Dedifferentiated amniotic fluid mesenchymal stem cell (primary cell): ENCODE results near the gene CDK14.
A peak's percentile ranks its signal among the peaks of the same experiment; 100 is the strongest.

Experiments
- DNase-seq: peaks from one replicate; pipeline ENCODE4 v3.0.0-alpha.2; 2016; ENCODE audit errors: extremely low spot score

Gene CDK14

DNA sequence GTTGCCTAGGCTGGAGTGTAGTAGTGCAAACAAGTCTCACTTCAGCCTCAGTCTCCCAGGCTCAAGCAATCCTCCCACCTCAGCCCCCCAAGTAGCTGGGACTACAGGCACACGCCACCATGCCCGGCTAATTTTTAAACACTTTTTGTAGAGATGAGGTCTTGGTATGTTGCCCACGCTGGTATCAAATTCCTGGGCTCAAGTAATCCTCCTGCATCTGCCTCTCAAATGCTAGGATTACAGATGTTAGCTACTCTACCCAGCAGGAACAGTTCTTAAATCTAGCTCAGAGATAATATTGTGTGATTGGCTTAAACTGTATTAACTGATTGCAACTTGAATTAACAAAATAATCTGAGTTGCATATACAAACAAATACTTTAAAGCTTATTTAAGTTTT lies 82.9 kb downstream of the CDK14 start:
- no peak for DNase-seq

DNA sequence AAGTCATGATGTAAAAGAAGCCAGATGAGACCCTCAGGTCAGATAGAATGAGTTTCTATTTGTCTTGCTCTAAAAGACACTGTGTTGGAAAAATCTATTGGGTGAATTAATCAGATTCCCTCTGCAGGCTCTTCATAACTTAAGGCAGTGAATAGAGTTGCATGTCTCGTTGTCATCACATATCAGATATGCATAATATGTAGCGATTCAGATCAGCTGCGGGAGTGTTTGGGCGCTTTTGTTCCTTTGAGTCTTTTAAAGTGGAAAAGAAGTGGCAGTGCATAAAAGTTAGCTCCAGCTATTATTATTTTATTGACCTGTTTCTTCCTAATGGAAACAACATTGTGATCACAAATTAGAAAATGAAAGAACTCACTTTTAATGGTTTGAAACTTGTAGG lies 84.4 kb downstream of the CDK14 start:
- no peak for DNase-seq

DNA sequence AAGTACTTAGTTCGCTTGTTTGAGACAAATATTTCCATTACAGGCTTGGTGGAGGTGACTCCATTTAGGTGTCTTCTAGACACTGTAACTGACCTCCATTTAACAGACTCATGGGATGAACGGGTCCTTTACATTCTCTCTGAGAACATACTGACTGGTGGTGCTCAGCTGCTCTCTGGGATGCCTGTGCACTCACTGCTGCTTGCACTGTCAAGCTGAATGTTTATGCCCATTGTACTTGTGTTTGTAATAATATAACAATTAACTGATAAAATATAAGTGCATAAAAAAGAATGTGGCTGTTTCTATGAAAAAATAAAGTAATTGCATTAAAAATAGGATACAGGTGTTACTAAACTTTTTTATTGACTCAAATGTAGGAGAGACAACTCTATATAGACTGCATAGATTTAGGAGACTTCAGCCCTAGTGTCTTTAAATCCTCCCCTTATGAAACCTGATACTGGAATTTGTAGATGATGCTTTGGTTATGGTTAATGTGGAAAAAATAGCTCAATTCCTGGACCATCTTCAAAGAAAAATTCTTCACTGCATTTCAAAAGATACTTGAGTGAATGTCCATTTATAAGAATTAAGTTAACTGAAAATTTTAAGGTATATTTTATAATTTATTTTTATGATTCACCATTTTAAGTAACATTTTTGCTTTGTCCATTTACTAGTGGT lies 85.4 kb downstream of the CDK14 start:
- no peak for DNase-seq

DNA sequence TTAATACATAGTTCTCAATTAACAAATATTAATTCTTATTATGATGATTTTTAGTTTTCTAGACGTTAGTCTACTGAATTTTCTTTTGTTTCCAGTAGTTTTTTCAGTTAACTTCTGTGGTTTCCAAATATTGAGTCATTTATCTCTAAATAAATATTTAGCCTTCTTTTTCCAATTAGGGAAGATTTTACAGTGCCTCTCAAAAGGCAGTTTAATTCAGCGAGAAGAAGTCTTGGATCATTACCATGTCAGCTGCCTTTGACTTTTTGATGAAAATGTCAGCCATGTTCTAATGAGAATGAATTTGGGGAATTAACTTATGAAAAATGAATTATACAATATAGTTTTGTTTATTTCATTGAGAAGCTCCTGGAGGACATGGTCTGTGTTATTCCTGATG lies 90.0 kb downstream of the CDK14 start:
- no peak for DNase-seq

DNA sequence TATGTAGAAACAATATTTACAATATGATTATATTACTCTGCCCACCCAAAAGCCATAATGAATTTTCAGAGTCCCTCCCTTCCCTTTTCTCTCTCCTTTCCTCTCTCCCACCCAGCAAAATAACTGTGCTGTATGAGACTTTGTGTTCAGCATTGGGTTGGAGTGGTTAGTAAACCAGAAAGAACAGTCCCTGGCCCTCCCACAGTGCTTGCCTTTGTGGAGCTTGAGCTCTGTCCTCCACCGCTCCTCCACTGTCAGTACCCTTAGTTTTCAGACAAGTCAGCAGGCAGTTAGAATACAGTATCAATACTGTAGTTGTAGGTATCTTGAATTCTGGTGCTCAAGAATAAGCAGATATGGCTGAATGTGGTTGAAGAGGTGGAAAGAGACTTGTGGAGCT lies 92.7 kb downstream of the CDK14 start:
- no peak for DNase-seq

DNA sequence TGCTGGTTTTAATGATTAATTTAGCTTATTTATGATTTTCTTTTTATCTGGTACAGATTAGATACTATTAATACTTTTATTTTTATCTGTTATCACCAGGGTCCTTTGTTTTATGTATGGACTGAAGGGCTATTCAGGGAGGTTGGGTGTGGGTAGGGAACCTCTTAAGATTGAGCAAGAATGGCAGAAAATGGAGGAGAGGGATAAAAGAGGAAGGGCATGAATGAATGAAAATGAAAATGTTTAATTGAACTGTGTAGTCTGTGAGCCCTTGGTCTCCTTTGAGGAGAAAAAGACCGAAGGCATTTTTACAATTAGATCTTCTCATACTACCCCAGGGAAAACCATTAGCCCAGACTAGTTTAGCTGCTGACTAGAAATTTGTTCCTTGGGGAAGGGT lies 93.1 kb downstream of the CDK14 start:
- no peak for DNase-seq

DNA sequence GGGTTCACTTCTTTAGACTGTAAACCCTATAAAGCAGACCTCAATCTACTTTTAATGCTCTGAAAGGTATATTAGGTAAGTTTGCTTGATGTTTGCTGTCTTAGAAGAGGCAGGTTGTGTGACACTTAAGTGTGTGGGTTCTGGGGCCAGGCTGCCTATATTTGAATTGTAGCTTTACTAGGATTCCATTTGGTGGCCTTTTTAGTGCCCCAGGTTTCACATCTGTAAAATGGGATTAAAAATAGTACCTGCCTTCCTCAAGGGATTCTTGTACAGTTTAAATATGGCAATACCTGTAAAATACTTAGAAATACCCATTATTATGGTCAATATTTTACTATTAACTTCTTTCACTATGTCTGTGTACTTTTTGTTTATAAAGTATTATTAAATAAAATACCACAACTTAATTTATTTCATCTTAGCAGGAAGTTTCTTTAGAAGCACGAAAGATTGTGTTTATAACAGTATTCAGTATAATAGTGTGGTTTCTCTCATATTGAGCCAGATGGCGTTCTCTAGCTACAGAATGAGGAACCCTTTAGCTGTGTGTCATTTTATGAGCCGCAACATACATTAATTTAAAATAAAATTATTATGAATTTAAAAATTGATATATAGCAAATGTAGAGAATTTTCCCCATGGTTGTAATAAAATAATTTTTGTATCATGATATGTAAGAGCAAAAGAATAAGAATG lies 94.2 kb downstream of the CDK14 start:
- no peak for DNase-seq

DNA sequence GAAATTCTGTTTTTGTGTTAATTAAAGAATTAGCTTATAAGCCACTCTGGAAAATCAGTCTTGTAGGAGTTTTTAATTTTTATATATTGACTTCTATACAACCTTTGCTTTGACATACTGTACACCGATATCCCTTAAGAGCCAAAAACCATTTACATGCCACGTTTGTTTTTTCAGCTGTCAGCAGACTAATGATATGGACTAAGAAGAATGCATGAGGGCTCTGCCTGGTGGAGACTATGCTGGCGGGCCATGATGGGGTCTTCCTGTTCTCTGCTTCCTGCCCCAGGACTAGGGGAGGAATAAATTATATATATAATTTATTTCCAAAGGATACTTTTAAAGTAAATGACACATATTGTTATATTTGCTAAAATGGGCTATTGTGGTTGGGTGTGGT lies 96.3 kb downstream of the CDK14 start:
- DNase-seq: no peak

DNA sequence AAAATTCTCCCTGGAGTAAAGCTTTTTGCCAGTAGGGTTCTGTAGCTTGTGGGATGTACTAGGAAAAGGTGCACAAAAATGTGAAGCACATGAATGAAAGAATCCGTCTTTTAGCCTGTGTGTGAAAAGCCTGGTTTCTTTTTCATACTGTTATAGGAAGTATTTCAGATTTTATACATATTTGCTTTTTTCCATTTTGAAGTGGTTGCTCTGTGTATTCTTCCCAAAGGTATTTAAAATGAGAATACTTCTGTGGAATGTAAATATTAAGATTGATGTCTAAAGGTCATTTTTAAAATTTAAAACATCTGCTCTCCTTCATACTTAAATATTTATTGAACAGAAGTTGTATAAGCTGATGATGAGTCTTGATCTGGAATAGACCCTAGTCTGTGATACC lies 96.8 kb downstream of the CDK14 start:
- DNase-seq: no peak

DNA sequence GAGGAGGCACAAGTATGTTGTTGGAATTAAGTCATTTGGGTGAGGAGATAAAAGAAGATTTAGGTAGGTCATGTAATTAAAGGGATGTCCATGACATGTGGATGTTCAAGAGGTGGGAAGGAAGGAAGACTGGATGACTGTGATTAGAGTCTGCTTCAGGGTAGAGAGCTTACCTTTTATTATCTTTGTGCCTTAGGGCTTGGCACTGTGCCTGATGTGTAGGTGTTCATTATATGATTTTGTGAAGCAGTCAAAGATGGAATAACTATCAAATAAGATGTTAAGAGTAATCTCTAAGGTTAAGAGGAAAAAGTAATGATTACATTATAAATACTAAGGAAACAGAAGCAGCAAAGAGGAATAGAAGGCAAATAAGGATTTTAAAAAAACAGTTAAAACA lies 97.8 kb downstream of the CDK14 start:
- no peak for DNase-seq

DNA sequence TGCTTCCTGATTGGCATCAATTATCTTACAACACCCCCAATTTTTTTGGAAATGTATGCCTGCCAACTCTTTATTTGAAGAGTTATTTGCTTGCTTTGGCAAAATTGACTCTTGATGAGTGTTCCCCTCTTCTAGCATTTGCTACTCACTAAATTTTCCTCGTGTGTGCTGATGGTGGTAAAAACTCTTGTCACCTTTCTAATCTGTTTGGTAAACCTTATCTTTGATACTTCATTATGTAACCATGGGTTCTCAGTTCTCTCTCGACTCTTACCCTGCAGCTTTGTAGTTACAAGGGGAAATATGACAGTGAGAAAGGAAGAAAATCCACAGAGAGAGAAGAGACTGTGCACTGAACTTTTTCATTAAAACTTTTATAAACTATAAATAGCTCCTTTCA lies 102.5 kb downstream of the CDK14 start:
- no peak for DNase-seq

DNA sequence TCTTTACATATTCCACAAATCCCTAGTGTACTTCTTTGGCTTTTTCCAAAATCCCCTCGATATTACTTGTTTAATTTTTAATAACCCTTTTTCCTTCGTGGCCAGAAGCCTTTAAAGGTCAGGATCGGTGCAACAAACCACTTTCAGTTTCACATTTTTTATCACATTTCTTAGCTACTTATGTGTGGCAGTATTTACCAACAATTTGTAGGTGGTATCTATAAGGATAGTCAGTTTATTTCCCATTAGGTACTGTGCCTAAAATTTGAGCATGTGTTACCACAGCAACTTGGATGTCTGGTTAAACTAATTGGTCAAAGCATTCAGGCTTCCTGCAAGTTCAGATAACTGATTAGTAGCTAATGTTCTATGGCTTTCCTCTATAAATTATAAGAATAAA lies 104.9 kb downstream of the CDK14 start:
- DNase-seq: no peak

DNA sequence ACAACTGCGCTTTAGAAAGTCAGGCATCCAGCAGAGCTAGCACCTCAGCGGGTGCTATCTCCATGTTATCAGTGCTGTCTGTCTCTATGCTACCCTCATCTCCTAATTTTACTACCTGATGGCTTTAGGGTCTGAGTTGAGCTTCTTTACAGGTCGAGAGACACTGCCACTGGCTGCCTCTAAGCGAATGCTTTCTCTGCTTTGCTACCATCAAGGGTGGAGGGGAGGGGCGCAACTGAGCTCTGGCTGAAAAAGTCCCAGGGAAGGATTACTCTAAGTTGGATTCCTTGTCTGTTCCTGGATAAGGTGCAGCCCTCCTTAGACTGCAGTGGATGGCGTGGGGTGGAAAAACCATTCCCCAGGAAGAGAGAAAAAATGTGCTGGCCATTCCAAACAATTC lies 105.7 kb downstream of the CDK14 start:
- no peak for DNase-seq

DNA sequence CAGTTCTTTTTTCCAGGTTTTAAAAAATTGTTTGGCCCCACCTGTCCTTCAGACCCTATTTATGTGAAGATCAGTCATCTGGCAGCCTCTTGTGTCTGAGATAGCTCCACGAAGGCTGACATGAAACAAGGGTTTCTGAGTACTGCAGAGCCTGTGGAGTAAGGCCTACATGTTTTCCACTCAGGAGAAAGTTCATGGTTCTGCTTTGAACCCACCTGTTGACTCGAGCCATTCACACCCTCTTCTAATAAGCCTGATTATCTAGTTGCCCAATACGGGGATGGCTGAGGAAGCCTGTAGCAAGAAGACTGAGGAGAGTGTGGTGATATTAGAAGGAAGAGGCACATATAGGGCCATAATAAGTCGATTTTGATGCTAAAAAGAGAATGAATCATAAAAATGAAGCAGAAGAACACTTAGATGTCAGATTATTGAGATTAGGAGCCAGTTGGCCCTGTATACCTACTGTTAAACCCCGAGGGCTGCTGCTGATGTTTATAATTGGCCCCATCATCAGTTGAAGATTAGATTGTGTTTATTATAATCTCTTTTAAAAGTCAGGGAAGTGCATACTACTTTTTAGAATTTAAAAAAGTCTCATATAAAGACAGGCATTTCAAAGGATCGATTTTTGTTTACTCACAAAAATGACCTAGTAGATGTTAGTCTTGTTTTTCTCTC lies 109.4 kb downstream of the CDK14 start:
- no peak for DNase-seq

DNA sequence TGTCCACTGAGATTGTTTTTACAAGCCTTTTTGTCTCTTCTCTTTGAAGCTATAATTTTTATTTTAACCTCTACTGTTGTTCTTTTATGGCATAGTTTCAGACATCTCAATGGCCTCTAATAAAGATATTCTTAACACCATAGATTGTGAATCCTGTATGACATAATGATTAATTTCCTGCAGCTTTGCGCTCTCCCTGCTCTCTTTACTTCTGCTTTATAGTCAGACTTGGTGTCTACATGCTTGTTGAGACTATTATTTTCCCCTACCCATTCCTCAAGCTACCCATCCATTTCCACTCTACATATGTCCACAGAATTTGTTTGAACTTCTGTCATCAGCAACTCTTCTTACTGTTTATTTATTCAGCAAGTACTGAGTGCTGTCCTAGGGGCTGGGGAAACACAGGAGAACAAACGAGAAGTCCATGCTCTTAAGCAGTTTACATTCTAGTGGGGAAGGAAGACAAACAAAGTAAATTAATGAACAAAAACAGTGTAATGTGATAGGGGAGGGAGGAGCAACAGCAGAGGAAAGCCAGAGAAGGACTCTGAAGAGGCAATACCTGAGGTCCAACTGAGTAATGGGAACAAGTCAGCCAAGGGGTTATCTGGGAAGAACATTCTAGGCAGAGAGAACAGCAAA lies 110.1 kb downstream of the CDK14 start:
- DNase-seq: no peak

DNA sequence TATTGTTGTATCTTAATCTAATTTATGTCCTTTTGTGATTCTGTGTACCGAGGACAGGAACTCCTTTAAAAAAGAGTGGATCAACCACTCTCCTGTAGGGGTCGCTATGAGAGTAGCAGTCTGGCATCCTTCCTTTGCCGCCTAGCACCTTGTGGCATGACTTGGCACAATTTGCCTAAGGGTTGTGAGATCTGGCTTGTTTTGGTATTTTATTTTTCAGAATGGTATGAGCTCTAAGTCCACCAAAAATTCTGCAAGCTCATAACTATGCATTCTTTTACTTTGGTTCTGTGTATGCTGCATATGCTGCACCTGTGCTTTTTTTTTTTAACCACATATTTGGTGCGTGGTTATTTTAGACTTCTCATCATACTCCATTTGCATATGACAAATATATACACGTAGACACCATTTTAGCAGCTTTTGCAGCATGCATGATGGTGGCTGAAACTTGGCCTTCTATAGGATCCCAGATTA lies 112.8 kb downstream of the CDK14 start:
- no peak for DNase-seq

DNA sequence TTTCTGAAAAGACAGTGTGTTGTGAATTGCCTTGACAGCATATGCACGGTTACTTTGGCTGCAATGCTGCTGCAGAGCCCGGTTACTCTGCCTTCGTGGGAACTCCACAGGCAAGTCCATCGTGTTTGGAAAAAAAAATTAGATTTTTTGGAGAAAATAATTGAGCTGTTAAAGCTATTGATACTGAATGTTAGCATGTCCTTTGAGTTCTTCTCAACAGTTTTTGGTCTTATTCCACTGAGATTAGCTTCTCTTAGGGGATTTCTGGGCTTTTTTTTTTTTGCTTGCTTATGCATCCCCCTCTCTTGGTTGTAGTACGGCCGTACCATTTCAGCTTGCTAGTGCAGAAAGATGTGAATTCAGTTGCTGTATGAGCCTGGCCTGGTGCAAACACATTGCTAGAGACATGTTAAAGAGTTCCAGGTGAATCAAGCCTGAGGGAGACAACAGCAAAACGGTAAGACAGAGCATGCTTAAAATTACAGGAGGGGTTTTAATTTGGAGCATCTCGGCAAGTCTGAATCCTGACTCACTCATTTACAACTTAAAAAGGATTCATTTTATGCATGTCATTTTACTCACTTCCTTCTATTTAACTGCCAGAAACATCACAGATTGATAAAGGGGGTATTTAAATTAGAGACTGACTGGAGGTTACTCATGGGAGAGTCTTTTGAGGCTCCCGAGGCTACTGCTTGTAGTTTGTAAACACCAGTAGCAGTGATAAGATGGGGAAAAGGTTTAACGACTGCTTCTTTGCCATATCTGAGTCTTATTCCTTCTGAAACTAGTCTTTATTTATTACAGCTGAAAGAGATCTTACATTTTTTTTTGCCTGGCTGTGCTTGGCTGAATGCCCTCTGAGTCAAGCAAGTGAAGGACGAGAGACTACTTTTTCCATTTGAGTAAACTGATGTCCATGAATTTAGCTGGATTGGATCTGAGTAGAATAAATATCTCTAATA lies 113.7 kb downstream of the CDK14 start:
- peak; percentile 64 for DNase-seq

DNA sequence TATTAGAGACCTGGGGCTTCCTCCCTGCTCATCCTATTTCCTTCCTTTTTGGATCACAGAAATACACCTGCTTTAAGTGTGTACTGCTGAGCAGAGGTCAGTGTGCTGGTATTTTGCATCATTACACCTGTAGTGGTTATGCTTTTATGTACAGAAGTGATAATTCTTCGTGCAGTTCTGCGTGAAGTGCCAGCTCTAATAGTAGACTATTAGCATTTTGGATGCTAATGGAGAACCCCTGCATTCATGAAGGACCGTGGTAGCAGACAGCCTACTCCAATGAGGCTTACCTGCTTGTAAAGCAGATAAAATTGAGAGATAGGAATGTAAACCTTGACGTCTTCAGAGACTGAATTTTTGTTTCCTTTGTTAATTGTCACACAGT lies 114.3 kb downstream of the CDK14 start:
- no peak for DNase-seq

DNA sequence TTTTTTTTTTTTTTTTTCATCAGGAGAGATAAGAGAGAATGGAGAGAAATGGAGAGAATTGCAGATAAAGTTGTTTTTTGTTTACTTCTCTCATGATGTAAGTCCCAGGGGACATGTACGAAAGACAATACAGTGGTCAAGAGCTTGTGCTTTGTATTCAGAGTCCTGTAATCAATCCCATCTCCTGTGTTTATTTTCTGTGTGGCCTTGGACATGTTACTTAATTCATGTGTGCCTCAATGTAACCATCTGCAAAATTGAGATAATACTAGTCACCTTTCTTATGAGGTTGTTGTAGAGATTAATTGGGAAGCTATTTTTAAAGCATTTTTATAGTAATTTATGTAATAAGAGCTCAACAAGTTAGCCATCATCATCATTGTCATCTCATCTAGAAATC lies 117.5 kb downstream of the CDK14 start:
- DNase-seq: no peak

DNA sequence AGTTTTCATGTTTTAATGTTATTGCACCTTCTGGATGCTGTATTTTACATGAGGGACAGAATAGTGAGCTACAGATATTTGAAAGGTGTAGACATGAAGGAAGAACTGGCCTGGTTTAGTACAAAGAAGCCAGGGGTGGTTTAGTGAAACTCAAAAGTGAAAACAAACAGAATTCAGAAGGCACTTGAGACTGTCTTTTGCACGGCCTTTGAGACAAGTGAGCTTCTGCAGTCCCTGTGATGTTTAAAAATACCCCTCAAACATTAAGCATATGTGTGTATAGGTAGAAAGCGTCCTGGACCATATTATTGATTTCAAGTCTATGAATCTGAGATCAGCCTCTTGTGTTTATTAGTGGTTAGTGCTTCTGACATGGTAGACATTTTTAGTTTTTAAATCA lies 118.9 kb downstream of the CDK14 start:
- DNase-seq: no peak

DNA sequence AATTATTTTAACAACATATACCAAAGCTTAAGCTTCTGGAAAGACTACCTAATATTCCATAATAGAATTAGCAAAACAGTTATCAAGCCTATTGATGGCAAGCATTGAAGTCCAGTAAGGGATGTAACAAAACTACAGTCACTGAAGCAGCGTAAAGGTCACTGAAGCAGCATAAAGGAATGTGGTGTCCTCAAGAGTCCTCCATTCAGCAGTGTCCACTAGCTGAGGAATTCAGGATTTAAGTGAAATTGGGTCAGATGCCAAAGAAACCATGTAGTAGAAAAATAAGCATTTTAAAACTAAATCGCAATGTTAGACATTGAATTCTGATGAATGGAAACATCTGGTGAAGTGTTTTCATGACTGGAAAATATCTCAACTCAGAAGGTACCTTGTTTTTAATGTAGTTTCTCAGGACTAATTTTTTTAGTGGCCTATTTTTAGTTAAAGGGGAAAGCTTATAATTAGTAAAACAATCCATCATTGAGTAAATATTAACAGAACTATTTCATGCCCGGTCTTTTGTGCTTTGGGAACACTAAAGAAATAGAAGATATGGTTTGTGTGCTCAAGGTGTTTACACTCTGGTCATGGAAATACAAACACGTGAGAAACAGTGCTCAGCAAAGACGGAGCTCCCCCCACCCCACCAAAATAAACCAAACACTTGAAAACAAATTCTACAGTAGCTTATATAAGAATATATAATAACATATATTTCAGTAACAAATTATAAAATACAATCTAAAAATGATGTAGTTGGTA lies 121.4 kb downstream of the CDK14 start:
- DNase-seq: peak; percentile 59
